MM.1S (cell line): Measurements from ENCODE around the gene SLC26A8.

Source experiments
- CTCF ChIP-seq: fragments of 300-600 bp; sonication (generic); IDR thresholded peaks from 2 replicates; pipeline ENCODE4 v1.5.1; 2016; ENCODE audit warnings: antibody characterized with exemption, low read length, mixed read lengths
- EZH2 ChIP-seq: fragments of 300-600 bp; sonication (generic); optimal IDR thresholded peaks from 2 replicates; pipeline ENCODE3; 2017; ENCODE audit warnings: low read depth, mild to moderate bottlenecking, antibody characterized with exemption, low read length, mixed read lengths

GRCh38 chr6:35896228-35896627, 128.2 kb downstream of the SLC26A8 start:
- no peak for TF ChIP-seq CTCF
- TF ChIP-seq EZH2 = no peak
